Bronchial epithelial cell (primary cell): ENCODE data around the gene RAD51B. TPM values are rescaled to one million over a fixed set of nuclear protein-coding genes. Genes with fewer than 3 reads are reported as not detected.
"Not testable (repeated sequence)": the region's sequence is repeated elsewhere in the genome, so short reads cannot be mapped to it uniquely, and the experiment has no call there.

Experiments
- DNase-seq: peaks from one replicate; pipeline ENCODE4 v3.0.0-alpha.2; 2010; ENCODE audit warnings: low read depth
- FAIRE-seq: peaks from 2 replicates; lab custom pipeline; 2011; peaks lifted over from hg19 to GRCh38; lab: Jason Lieb, UNC
- H3K27me3 ChIP-seq: 2 replicates; pipeline ENCODE4 v1.5.1; 2011; ENCODE audit warnings: low read length; ENCODE audit not compliant: control insufficient read depth, insufficient read depth
- H3K36me3 ChIP-seq: 2 replicates; pipeline ENCODE4 v1.5.1; 2011; ENCODE audit warnings: low read length; ENCODE audit not compliant: control insufficient read depth, insufficient read depth
- H3K4me3 ChIP-seq: 2 replicates; pipeline ENCODE4 v1.5.1; 2011; ENCODE audit warnings: mild to moderate bottlenecking, low read depth, low read length, control low read depth
- CTCF ChIP-seq: IDR thresholded peaks from 2 replicates; pipeline ENCODE4 v1.5.1; 2011; ENCODE audit warnings: mild to moderate bottlenecking, moderate library complexity, low read length, control low read depth, inconsistent platforms; ENCODE audit not compliant: insufficient read depth, severe bottlenecking
- total RNA-seq: library from RNA; depleted of rRNA; stranded (reverse); fragments of >200 nt; gene quantifications from 2 replicates; pipeline ENCODE4 v1.2.1, GENCODE V29; 2014

The RAD51B gene
- total RNA-seq, 1 donor from 2014 or later: 12.1 TPM

DNA sequence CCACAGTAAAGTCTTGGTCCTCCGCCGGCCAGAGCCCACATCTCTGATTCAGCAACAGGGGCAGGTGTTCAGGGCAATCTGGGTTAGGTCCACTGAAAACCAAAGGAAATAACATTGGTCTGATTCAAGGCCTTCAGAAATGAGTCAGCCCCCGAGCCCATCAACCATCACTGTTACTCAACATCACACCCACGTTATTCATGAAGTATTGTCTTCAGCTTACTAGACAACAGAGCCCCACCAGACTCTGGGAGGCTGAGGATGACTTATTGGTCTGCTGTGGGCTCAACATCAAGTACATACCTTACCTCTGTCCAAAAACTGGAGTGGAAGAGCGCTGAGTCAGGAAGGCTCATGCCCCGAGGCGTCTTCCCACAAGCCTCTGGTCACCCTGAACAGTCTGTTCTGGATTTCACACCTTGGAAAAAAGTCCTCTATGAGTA, 875.8 kb downstream of the RAD51B start:
- no peaks in the 10 kb centered on the region for H3K27me3 ChIP-seq
- peak; percentile 94 for FAIRE-seq
- TF ChIP-seq CTCF: no peak
- no peak overlapping the region for H3K4me3 ChIP-seq
- DNase-seq: peak; percentile 100
- no peaks in the 10 kb centered on the region for H3K36me3 ChIP-seq

DNA sequence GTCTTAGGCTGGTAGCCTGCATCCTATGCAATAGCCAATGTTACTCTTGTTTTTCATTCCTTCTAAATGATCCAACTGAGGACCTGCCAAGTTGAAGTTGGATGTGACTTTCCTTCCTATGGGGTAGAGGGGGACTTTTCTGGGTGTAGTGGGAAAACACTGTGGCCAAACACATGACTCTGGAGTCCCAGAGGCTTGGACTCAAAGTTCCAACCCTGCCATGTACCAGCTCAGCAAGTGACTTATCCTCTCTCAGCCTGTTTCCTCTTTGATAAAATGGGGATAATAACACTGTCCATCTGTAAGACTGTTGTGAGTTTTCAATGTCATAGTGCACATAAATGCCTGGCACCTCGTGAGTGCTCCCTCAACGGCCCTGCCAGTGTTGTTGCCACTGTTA, 876.3 kb downstream of the RAD51B start:
- Histone ChIP-seq H3K4me3 (no peak overlapping the region), H3K27me3 (no peaks in the 10 kb centered on the region), H3K36me3 (no peaks in the 10 kb centered on the region)
- no peak for TF ChIP-seq CTCF
- no peak for FAIRE-seq
- DNase-seq: no peak

GRCh38 chr14:68696266-68696665, 876.7 kb downstream of the RAD51B start:
- DNase-seq (no peak), FAIRE-seq (no peak)
- no peak overlapping the region for H3K4me3 ChIP-seq
- no peaks in the 10 kb centered on the region for H3K27me3 ChIP-seq
- H3K36me3 ChIP-seq: no peaks in the 10 kb centered on the region
- no peak for TF ChIP-seq CTCF

GRCh38 chr14:68696721-68697495, 877.3 kb downstream of the RAD51B start:
- FAIRE-seq: no peak
- H3K4me3 ChIP-seq: no peak overlapping the region
- no peaks in the 10 kb centered on the region for H3K27me3 ChIP-seq
- H3K36me3 ChIP-seq: no peaks in the 10 kb centered on the region
- TF ChIP-seq CTCF: no peak
- no peak for DNase-seq

DNA sequence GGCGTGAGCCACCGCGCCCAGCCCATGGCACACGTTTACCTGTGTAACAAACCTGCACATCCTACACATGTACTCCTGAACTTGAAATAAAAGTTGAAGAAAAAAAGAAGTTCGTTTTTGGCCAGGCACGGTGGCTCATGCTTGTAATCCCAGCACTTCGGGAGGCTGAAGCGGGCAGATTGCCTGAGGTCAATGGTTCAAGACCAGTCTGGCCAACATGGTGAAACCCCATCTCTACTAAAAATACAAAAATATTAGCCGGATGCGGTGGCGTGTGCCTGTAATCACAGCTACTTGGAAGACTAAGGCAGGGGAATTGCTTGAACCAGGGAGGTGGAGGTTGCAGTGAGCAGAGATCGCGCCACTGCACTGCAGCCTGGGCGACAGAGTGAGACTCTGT, 879.2 kb downstream of the RAD51B start:
- not testable (repeated sequence) for H3K36me3 ChIP-seq, DNase-seq, H3K27me3 ChIP-seq, FAIRE-seq, H3K4me3 ChIP-seq

GRCh38 chr14:68701001-68701741, 881.6 kb downstream of the RAD51B start:
- Histone ChIP-seq H3K27me3 (no peaks in the 10 kb centered on the region), H3K4me3 (no peak overlapping the region), H3K36me3 (no peaks in the 10 kb centered on the region)
- DNase-seq (no peak), FAIRE-seq (no peak)
- TF ChIP-seq CTCF: no peak
